Measurements from ENCODE around the gene VKORC1.

DNA sequence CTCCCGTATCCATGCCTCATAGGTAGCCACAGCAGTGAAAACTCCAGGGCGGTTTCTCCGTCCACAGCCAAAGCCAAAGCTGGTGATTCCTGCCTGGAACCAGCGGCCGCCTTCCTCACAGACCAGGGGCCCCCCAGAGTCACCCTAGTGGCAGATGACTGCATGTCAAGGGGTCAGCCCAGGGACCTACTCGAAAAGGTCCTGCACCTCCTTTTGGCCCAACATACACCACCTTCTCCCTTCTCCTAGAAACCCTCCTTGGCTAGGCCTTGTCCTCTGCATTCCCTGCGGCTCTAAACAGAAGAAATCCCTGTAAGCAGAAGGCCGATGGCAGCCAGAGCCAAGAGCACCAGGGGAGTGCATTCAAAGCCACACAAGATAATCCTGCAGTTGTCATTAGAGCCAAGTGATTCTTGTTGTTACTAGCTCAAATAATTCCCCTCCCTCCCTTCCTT lies 49.1 kb upstream of the VKORC1 start:
- TF ChIP-seq POLR2A (IDR thresholded peaks at IDR 0.05; ENCODE audit: low read depth, low read length) (no peak), POLR2AphosphoS5 (IDR thresholded peaks at IDR 0.05; ENCODE audit: low read depth, low read length) (no peak), POU2F2 (IDR thresholded peaks at IDR 0.05; ENCODE audit: low read depth, low read length) (no peak)
